Astrocyte (in vitro differentiated cells and primary cell): Measurements from ENCODE around the gene ZNF284. TPM values are rescaled to one million over a fixed set of nuclear protein-coding genes. Genes with fewer than 3 reads are reported as not detected.

ENCODE experiments used
- DNase-seq: peaks from one replicate; pipeline ENCODE4 v3.0.0-alpha.2; 2010; ENCODE audit warnings: low read depth
- FAIRE-seq: peaks from 2 replicates; lab custom pipeline; 2011; peaks lifted over from hg19 to GRCh38; lab: Jason Lieb, UNC
- H2AFZ ChIP-seq: 2 replicates; pipeline ENCODE4 v1.6.0; 2012; ENCODE audit warnings: low read depth, low read length, inconsistent platforms
- H3K27ac ChIP-seq: 2 replicates; pipeline ENCODE4 v1.5.1; 2011; ENCODE audit warnings: low read depth, low read length, inconsistent platforms
- H3K27me3 ChIP-seq: 2 replicates; pipeline ENCODE4 v1.6.0; 2011; ENCODE audit warnings: low read length, inconsistent platforms; ENCODE audit not compliant: insufficient read depth
- H3K36me3 ChIP-seq: 2 replicates; pipeline ENCODE4 v1.5.1; 2011; ENCODE audit warnings: low read length, inconsistent platforms; ENCODE audit not compliant: insufficient read depth
- H3K4me1 ChIP-seq: 2 replicates; pipeline ENCODE4 v1.5.1; 2011; ENCODE audit warnings: low read length, inconsistent platforms; ENCODE audit not compliant: insufficient read depth
- H3K4me2 ChIP-seq: 2 replicates; pipeline ENCODE4 v1.6.0; 2012; ENCODE audit warnings: low read length, inconsistent platforms
- H3K4me3 ChIP-seq: 2 replicates; pipeline ENCODE4 v1.5.1; 2011; ENCODE audit warnings: low read depth, mild to moderate bottlenecking, low read length, inconsistent platforms; ENCODE audit not compliant: insufficient read depth
- H3K79me2 ChIP-seq: 2 replicates; pipeline ENCODE4 v1.6.0; 2012; ENCODE audit warnings: mild to moderate bottlenecking, low read length, inconsistent platforms; ENCODE audit not compliant: insufficient read depth
- H3K9ac ChIP-seq: 2 replicates; pipeline ENCODE4 v1.6.0; 2012; ENCODE audit warnings: mild to moderate bottlenecking, low read length, inconsistent platforms
- H3K9me3 ChIP-seq: 2 replicates; pipeline ENCODE4 v1.5.1; 2012; ENCODE audit warnings: low read depth, mild to moderate bottlenecking, low read length, inconsistent platforms; ENCODE audit not compliant: insufficient read depth
- H4K20me1 ChIP-seq: 2 replicates; pipeline ENCODE4 v1.6.0; 2012; ENCODE audit warnings: low read length, inconsistent platforms; ENCODE audit not compliant: insufficient read depth
- H3K27ac Mint-ChIP-seq: one replicate; pipeline ENCODE4 v1.8.0; 2021; ENCODE audit warnings: mild to moderate bottlenecking, mixed read lengths; ENCODE audit not compliant: unreplicated experiment
- H3K27me3 Mint-ChIP-seq: one replicate; pipeline ENCODE4 v1.8.0; 2021; ENCODE audit warnings: low read depth, mixed read lengths; ENCODE audit not compliant: unreplicated experiment
- H3K36me3 Mint-ChIP-seq: one replicate; pipeline ENCODE4 v1.8.0; 2021; ENCODE audit warnings: low read depth, mixed read lengths; ENCODE audit not compliant: unreplicated experiment
- H3K4me1 Mint-ChIP-seq: one replicate; pipeline ENCODE4 v1.8.0; 2021; ENCODE audit warnings: low read depth, mixed read lengths; ENCODE audit not compliant: unreplicated experiment
- H3K4me3 Mint-ChIP-seq: one replicate; pipeline ENCODE4 v1.8.0; 2021; ENCODE audit warnings: mild to moderate bottlenecking, moderate library complexity, mixed read lengths; ENCODE audit not compliant: unreplicated experiment
- H3K9me3 Mint-ChIP-seq: one replicate; pipeline ENCODE4 v1.8.0; 2021; ENCODE audit warnings: mild to moderate bottlenecking, mixed read lengths; ENCODE audit not compliant: unreplicated experiment
- CTCF ChIP-seq: IDR thresholded peaks from 2 replicates; pipeline ENCODE4 v1.5.1; 2011; ENCODE audit warnings: low read depth, mild to moderate bottlenecking, inconsistent platforms, low read length, moderate library complexity; ENCODE audit not compliant: insufficient read depth
- EZH2 ChIP-seq: IDR thresholded peaks from 2 replicates; pipeline ENCODE4 v1.6.1; 2012; ENCODE audit warnings: mild to moderate bottlenecking, low read length, inconsistent platforms; ENCODE audit not compliant: insufficient read depth
- total RNA-seq: library from RNA; stranded (reverse); gene quantifications from 2 replicates; pipeline ENCODE4 v1.2.1, GENCODE V29; 2021

ZNF284 gene
- total RNA-seq, 1 donor from 2014 or later, result 3.7 TPM

GRCh38 chr19:44025217-44025936 is 46.6 kb upstream of the ZNF284 start, which contains the start of gene ZNF222:
Gene ZNF222, plus strand, starts transcription at chr19:44025379. Its CDS starts 58 bp downstream, at chr19:44025437.
- Mint-ChIP-seq H3K27me3 (peaks cover 13% of the 10 kb centered on the region), H3K9me3 (peaks cover 10% of the 10 kb centered on the region), H3K36me3 (peaks cover 28% of the 10 kb centered on the region), H3K27ac (peak within 1 kb of the TSS; percentile 94), H3K4me1 (peaks cover 3% of the 10 kb centered on the region), H3K4me3 (peak within 1 kb of the TSS; percentile 99)
- H2AFZ ChIP-seq, result peak within 1 kb of the TSS; percentile 92
- peaks cover 4% of the 10 kb centered on the region for H3K4me1 ChIP-seq
- peak within 1 kb of the TSS; percentile 54 for H3K27ac ChIP-seq
- peaks cover 2% of the 10 kb centered on the region for H3K27me3 ChIP-seq
- FAIRE-seq, result no peak
- H3K9ac ChIP-seq, result peak within 1 kb of the TSS; percentile 84
- no peak for TF ChIP-seq CTCF
- no peak for TF ChIP-seq EZH2
- peaks cover 31% of the 10 kb centered on the region for H3K36me3 ChIP-seq
- peaks cover 3% of the 10 kb centered on the region for H3K9me3 ChIP-seq
- peak; percentile 92 for DNase-seq
- peak within 1 kb of the TSS; percentile 86 for H3K4me3 ChIP-seq
- peaks cover 9% of the 10 kb centered on the region for H3K79me2 ChIP-seq
- H3K4me2 ChIP-seq, result peak within 1 kb of the TSS; percentile 86
- no peaks in the 10 kb centered on the region for H4K20me1 ChIP-seq

- Mint-ChIP-seq H3K27me3 (peaks cover 2% of the 10 kb centered on the region), H3K4me1 (peaks cover 3% of the 10 kb centered on the region), H3K9me3 (peaks cover 20% of the 10 kb centered on the region), H3K27ac (no peak overlapping the region), H3K36me3 (peaks cover 38% of the 10 kb centered on the region), H3K4me3 (peak overlapping the region; percentile 29)
- H3K4me1 ChIP-seq, result peaks cover 4% of the 10 kb centered on the region
- FAIRE-seq (no peak), DNase-seq (no peak)
- peaks cover 38% of the 10 kb centered on the region for H3K36me3 ChIP-seq
- H3K79me2 ChIP-seq, result peaks cover 9% of the 10 kb centered on the region
- H3K9ac ChIP-seq, result no peak overlapping the region
- H3K27ac ChIP-seq, result no peak overlapping the region
- no peak overlapping the region for H3K4me3 ChIP-seq
- H3K9me3 ChIP-seq, result peaks cover 14% of the 10 kb centered on the region
- H4K20me1 ChIP-seq, result no peaks in the 10 kb centered on the region
- TF ChIP-seq EZH2 (no peak), CTCF (no peak)
- H2AFZ ChIP-seq, result no peak overlapping the region
- no peaks in the 10 kb centered on the region for H3K27me3 ChIP-seq
- no peak overlapping the region for H3K4me2 ChIP-seq
These were observed 45.3 kb upstream of the ZNF284 start for GRCh38 chr19:44026622-44027021.
